HEK293 (cell line): Measurements from ENCODE around the gene FRA10AC1.

Source experiments
- GLIS1 ChIP-seq: fragments of 450-650 bp; formaldehyde crosslinking; IDR thresholded peaks from 2 replicates; pipeline ENCODE4 v1.5.1; 2016; ENCODE audit warnings: missing biosample characterization, missing genetic modification characterization
- HOXA7 ChIP-seq: sonication (generic); formaldehyde crosslinking; IDR thresholded peaks from 2 replicates; pipeline ENCODE4 v1.8.1; 2022; ENCODE audit warnings: missing genetic modification reagents, borderline replicate concordance
- PRDM4 ChIP-seq: fragments of 450-650 bp; formaldehyde crosslinking; IDR thresholded peaks from 2 replicates; pipeline ENCODE4 v1.5.1; 2017; ENCODE audit warnings: missing biosample characterization, missing genetic modification characterization
- REST ChIP-seq: fragments of 450-650 bp; formaldehyde crosslinking; IDR thresholded peaks from 2 replicates; pipeline ENCODE4 v1.5.1; 2016; ENCODE audit warnings: missing biosample characterization, missing genetic modification characterization
- SCRT2 ChIP-seq: fragments of 450-650 bp; formaldehyde crosslinking; IDR thresholded peaks from 2 replicates; pipeline ENCODE4 v1.5.1; 2016; ENCODE audit warnings: missing biosample characterization, missing genetic modification characterization
- ZBTB1 ChIP-seq: fragments of 450-650 bp; formaldehyde crosslinking; IDR thresholded peaks from 2 replicates; pipeline ENCODE4 v1.5.1; 2016; ENCODE audit warnings: missing biosample characterization, missing genetic modification characterization
- ZBTB17 ChIP-seq: fragments of 450-650 bp; formaldehyde crosslinking; IDR thresholded peaks from 2 replicates; pipeline ENCODE4 v1.5.1; 2016; ENCODE audit warnings: missing biosample characterization, missing genetic modification characterization
- ZBTB49 ChIP-seq: fragments of 450-650 bp; formaldehyde crosslinking; IDR thresholded peaks from 2 replicates; pipeline ENCODE4 v1.5.1; 2016; ENCODE audit warnings: missing biosample characterization, missing genetic modification characterization, low read depth
- ZFHX2 ChIP-seq: fragments of 450-650 bp; formaldehyde crosslinking; conservative IDR thresholded peaks from 2 replicates; pipeline ENCODE4 v1.5.1; 2016; ENCODE audit warnings: missing biosample characterization, missing genetic modification characterization
- ZIC2 ChIP-seq: fragments of 450-650 bp; formaldehyde crosslinking; IDR thresholded peaks from 2 replicates; pipeline ENCODE4 v1.5.1; 2016; ENCODE audit warnings: missing biosample characterization, missing genetic modification characterization
- ZNF10 ChIP-seq: fragments of 450-650 bp; formaldehyde crosslinking; IDR thresholded peaks from 2 replicates; pipeline ENCODE4 v1.5.1; 2017; ENCODE audit warnings: missing biosample characterization, missing genetic modification characterization
- ZNF324 ChIP-seq: fragments of 450-650 bp; formaldehyde crosslinking; IDR thresholded peaks from 2 replicates; pipeline ENCODE4 v1.5.1; 2016; ENCODE audit warnings: missing biosample characterization, missing genetic modification characterization
- ZNF341 ChIP-seq: fragments of 450-650 bp; formaldehyde crosslinking; IDR thresholded peaks from 2 replicates; pipeline ENCODE4; 2016; ENCODE audit warnings: low read depth, missing biosample characterization, missing genetic modification characterization
- ZNF398 ChIP-seq: fragments of 450-650 bp; formaldehyde crosslinking; IDR thresholded peaks from 2 replicates; pipeline ENCODE4 v1.5.1; 2017; ENCODE audit warnings: missing biosample characterization, missing genetic modification characterization
- ZNF529 ChIP-seq: fragments of 450-650 bp; formaldehyde crosslinking; IDR thresholded peaks from 2 replicates; pipeline ENCODE4 v1.5.1; 2017; ENCODE audit warnings: missing genetic modification characterization, missing biosample characterization; ENCODE audit not compliant: insufficient replicate concordance
- ZNF561 ChIP-seq: fragments of 450-650 bp; IDR thresholded peaks from 2 replicates; pipeline ENCODE4 v1.5.1; 2018; ENCODE audit warnings: missing biosample characterization, missing genetic modification characterization, borderline replicate concordance
- ZNF580 ChIP-seq: fragments of 450-650 bp; formaldehyde crosslinking; IDR thresholded peaks from 2 replicates; pipeline ENCODE4 v1.5.1; 2016; ENCODE audit warnings: missing biosample characterization, missing genetic modification characterization
- ZNF585B ChIP-seq: fragments of 450-650 bp; formaldehyde crosslinking; IDR thresholded peaks from 2 replicates; pipeline ENCODE4 v1.5.1; 2016; ENCODE audit warnings: missing biosample characterization, missing genetic modification characterization
- ZNF645 ChIP-seq: fragments of 450-650 bp; formaldehyde crosslinking; IDR thresholded peaks from 2 replicates; pipeline ENCODE4; 2016; ENCODE audit warnings: missing biosample characterization, missing genetic modification characterization
- ZNF704 ChIP-seq: fragments of 450-650 bp; formaldehyde crosslinking; IDR thresholded peaks from 2 replicates; pipeline ENCODE4 v1.5.1; 2016; ENCODE audit warnings: missing biosample characterization, missing genetic modification characterization
- ZSCAN18 ChIP-seq: fragments of 450-650 bp; formaldehyde crosslinking; IDR thresholded peaks from 2 replicates; pipeline ENCODE4 v1.5.1; 2016; ENCODE audit warnings: missing biosample characterization, missing genetic modification characterization
- ZSCAN23 ChIP-seq: fragments of 450-650 bp; formaldehyde crosslinking; IDR thresholded peaks from 2 replicates; pipeline ENCODE4 v1.5.1; 2016; ENCODE audit warnings: missing biosample characterization, missing genetic modification characterization

The FRA10AC1 gene

GRCh38 chr10:93702210-93703001 lies at the start of gene FRA10AC1 (continued):
- TF ChIP-seq ZNF324 (tag by site-specific recombination): peak; percentile 99
- TF ChIP-seq HOXA7 (CRISPR knock-in tag): no peak
- peak; percentile 98 for TF ChIP-seq ZSCAN18 (tag by site-specific recombination)
- TF ChIP-seq ZSCAN23 (tag by site-specific recombination): peak; percentile 94
- TF ChIP-seq PRDM4 (tag by site-specific recombination): 0 out of 2 replicates have a peak, but pooled peaks have one; percentile 62
- TF ChIP-seq ZNF580 (tag by site-specific recombination): peak; percentile 98
- TF ChIP-seq ZNF645 (tag by site-specific recombination): no peak
- TF ChIP-seq ZBTB17 (tag by site-specific recombination): peak; percentile 97
- no peak for TF ChIP-seq ZNF704 (tag by site-specific recombination)
- TF ChIP-seq ZBTB1 (tag by site-specific recombination): peak; percentile 68; the same call in 1 of the 2 replicates
- TF ChIP-seq REST (tag by site-specific recombination): peak; percentile 86
- peak; percentile 72 for TF ChIP-seq ZFHX2 (tag by site-specific recombination)
- TF ChIP-seq SCRT2 (tag by site-specific recombination): peak; percentile 81
- no peak for TF ChIP-seq ZNF585B (tag by site-specific recombination)
- peak; percentile 63; the same call in 1 of the 2 replicates for TF ChIP-seq ZNF10 (tag by site-specific recombination)
- no peak; the same call in 1 of the 2 replicates for TF ChIP-seq ZIC2
- TF ChIP-seq ZNF529 (tag by site-specific recombination): no peak
- peak; percentile 20; the same call in 1 of the 2 replicates for TF ChIP-seq ZNF398 (tag by site-specific recombination)
- TF ChIP-seq ZNF341 (tag by site-specific recombination): no peak
- peak; percentile 99 for TF ChIP-seq ZNF561 (tag by site-specific recombination)
- TF ChIP-seq GLIS1 (tag by site-specific recombination): peak; percentile 42; the same call in 1 of the 2 replicates
- TF ChIP-seq ZBTB49 (tag by site-specific recombination): no peak
